Hepatocyte (in vitro differentiated cells): Measurements from ENCODE around the gene PCBP3. TPM values are rescaled to one million over a fixed set of nuclear protein-coding genes. Genes with fewer than 3 reads are reported as not detected.
A peak's percentile ranks its signal among the peaks of the same experiment; 100 is the strongest.

Experiments
- DNase-seq: peaks from one replicate; pipeline ENCODE4 v3.0.0-alpha.2; 2016; ENCODE audit warnings: low spot score
- H2AFZ ChIP-seq: fragments of 200-600 bp; sonication (generic); 2 replicates; pipeline ENCODE4 v1.6.0; 2016; ENCODE audit warnings: antibody characterized with exemption, mild to moderate bottlenecking
- H3K27ac ChIP-seq: fragments of 200-600 bp; sonication (generic); 2 replicates; pipeline ENCODE4 v1.5.1; 2016; ENCODE audit warnings: mild to moderate bottlenecking
- H3K27me3 ChIP-seq: fragments of 200-600 bp; sonication (generic); 2 replicates; pipeline ENCODE4 v1.6.1; 2016
- H3K36me3 ChIP-seq: fragments of 200-600 bp; sonication (generic); replicated peaks from 2 replicates; pipeline ENCODE4 v1.5.1; 2016; ENCODE audit warnings: low read depth; ENCODE audit not compliant: insufficient read depth
- H3K4me1 ChIP-seq: fragments of 200-600 bp; sonication (generic); 2 replicates; pipeline ENCODE4 v1.5.1; 2016; ENCODE audit warnings: mild to moderate bottlenecking, moderate library complexity; ENCODE audit not compliant: insufficient read depth
- H3K4me2 ChIP-seq: fragments of 200-600 bp; sonication (generic); 2 replicates; pipeline ENCODE4 v1.6.0; 2016
- H3K4me3 ChIP-seq: fragments of 200-600 bp; sonication (generic); 2 replicates; pipeline ENCODE4 v1.5.1; 2016; ENCODE audit warnings: mild to moderate bottlenecking
- H3K79me2 ChIP-seq: fragments of 200-600 bp; sonication (generic); 2 replicates; pipeline ENCODE4 v1.6.0; 2017; ENCODE audit warnings: mild to moderate bottlenecking
- H3K9me2 ChIP-seq: fragments of 200-600 bp; sonication (generic); replicated peaks from 2 replicates; pipeline ENCODE4 v1.6.0; 2017; ENCODE audit warnings: mild to moderate bottlenecking; ENCODE audit not compliant: insufficient read depth
- H3K9me3 ChIP-seq: fragments of 200-600 bp; sonication (generic); 2 replicates; pipeline ENCODE4 v1.5.1; 2016; ENCODE audit warnings: low read depth, mild to moderate bottlenecking
- H4K20me1 ChIP-seq: fragments of 200-600 bp; sonication (generic); 2 replicates; pipeline ENCODE4 v1.6.0; 2016; ENCODE audit warnings: mild to moderate bottlenecking; ENCODE audit not compliant: insufficient read depth, poor library complexity, severe bottlenecking
- CTCF ChIP-seq: fragments of 200-600 bp; sonication (generic); IDR thresholded peaks from 2 replicates; pipeline ENCODE4 v1.5.1; 2016; ENCODE audit warnings: antibody characterized with exemption, mild to moderate bottlenecking; ENCODE audit not compliant: poor library complexity
- EZH2 ChIP-seq: fragments of 200-600 bp; sonication (generic); IDR thresholded peaks from 2 replicates; pipeline ENCODE4 v1.6.1; 2016; ENCODE audit warnings: antibody characterized with exemption, mild to moderate bottlenecking, borderline replicate concordance
- EZH2phosphoT487 ChIP-seq: fragments of 200-600 bp; sonication (generic); IDR thresholded peaks from one replicate; pipeline ENCODE4 v1.6.1; 2018; ENCODE audit warnings: antibody characterized with exemption, mild to moderate bottlenecking, low read depth, moderate library complexity; ENCODE audit not compliant: unreplicated experiment, severe bottlenecking
- WGBS: methylation state at CpG from one replicate; pipeline ENCODE4 v1.1.6; 2016; ENCODE audit warnings: low lambda C conversion rate; ENCODE audit errors: missing lambda C conversion rate; 5-methylcytosine and 5-hydroxymethylcytosine counted together
- polyA plus RNA-seq: library from polyadenylated mRNA; unstranded; fragments of >200 nt; fragmentation: Nextera tagmentation; extraction: Ambion mirVana; gene quantifications from 2 replicates; pipeline ENCODE4 v1.2.1, GENCODE V29; 2016
- total RNA-seq: library from RNA; depleted of rRNA; stranded (reverse); fragments of >200 nt; gene quantifications from 2 replicates; pipeline ENCODE4 v1.2.3, GENCODE V29; 2014

The PCBP3 gene
- total and polyA plus RNA-seq, 2 experiments from 2014 or later: 3.1 to 8.8 TPM

DNA sequence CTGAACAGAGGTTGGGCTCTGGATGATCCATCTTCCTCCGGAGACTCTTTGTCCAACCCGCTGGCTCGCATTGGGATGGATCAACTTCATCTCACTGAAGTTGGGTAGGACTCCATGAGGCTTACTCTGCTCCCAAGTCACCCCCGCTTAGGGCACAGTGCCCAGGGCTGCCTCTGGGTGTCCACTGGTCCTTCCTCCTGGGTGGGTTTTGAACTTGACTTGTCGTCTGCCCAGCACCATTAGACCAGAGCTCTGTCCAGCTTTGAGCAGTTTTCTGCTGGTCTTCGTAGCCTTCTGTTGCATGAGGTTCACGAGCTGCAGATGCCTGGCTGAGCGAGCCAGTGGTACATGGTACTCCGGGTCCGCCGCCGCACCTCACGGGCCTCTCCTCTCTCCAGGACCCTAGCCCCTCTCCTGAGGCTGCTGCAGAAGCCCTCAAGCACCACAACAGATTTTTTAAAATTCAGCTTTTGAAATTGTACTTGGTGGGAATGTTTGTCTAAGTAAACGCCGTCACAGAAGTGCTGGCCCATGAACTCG, 304.3 kb downstream of the PCBP3 start:
- H3K4me2 ChIP-seq: no peak overlapping the region
- no peaks in the 10 kb centered on the region for H4K20me1 ChIP-seq
- 95% methylated on average over 16 of the region's 16 CpGs for WGBS
- no peaks in the 10 kb centered on the region for H3K9me3 ChIP-seq
- no peak overlapping the region for H3K4me3 ChIP-seq
- no peak for DNase-seq
- H3K27me3 ChIP-seq: no peaks in the 10 kb centered on the region
- no peak overlapping the region for H3K27ac ChIP-seq
- no peaks in the 10 kb centered on the region for H3K79me2 ChIP-seq
- H3K4me1 ChIP-seq: peaks cover 10% of the 10 kb centered on the region
- H2AFZ ChIP-seq: no peak overlapping the region
- H3K9me2 ChIP-seq: no peaks in the 10 kb centered on the region
- no peaks in the 10 kb centered on the region for H3K36me3 ChIP-seq
- no peak for TF ChIP-seq EZH2phosphoT487
- no peak for TF ChIP-seq CTCF
- TF ChIP-seq EZH2: no peak

DNA sequence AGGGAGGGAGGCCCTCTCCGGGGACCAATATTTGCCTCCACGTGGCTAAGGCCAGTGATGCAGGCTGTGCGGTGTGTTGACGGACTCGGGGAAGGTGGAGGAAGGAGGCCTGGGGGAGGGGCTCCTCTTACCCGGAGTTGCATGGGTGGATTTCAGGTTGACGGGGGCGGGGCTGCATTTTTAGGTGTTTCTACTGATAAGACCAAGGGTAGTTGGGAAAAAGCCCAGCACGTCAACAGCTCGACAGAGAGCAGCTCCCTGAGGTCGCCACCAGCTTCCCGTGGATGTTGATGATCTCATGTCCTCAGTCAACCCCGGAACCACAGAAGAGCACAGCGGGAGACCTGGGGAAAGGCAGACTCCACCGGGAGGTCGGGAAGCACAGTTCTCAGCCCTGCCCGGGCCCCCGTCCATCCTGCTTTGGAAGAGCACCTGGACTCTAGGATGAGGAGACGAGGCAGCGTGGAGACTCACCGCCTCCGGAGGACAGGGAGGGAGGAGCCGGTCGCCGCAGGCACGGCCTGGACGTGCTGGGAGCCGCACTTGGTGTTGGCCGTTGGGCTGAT, 305.1 kb downstream of the PCBP3 start:
- H3K9me2 ChIP-seq: no peaks in the 10 kb centered on the region
- no peaks in the 10 kb centered on the region for H3K36me3 ChIP-seq
- no peaks in the 10 kb centered on the region for H3K27me3 ChIP-seq
- H3K79me2 ChIP-seq: no peaks in the 10 kb centered on the region
- H3K4me1 ChIP-seq: peaks cover 19% of the 10 kb centered on the region
- no peak for DNase-seq
- H2AFZ ChIP-seq: no peak overlapping the region
- no peak overlapping the region for H3K27ac ChIP-seq
- no peak overlapping the region for H3K4me2 ChIP-seq
- TF ChIP-seq CTCF: no peak
- no peak for TF ChIP-seq EZH2
- TF ChIP-seq EZH2phosphoT487: no peak
- no peaks in the 10 kb centered on the region for H3K9me3 ChIP-seq
- no peaks in the 10 kb centered on the region for H4K20me1 ChIP-seq
- WGBS: 69% methylated on average over 28 of the region's 29 CpGs
- H3K4me3 ChIP-seq: no peak overlapping the region

GRCh38 chr21:45949928-45950739, 306.6 kb downstream of the PCBP3 start:
- Histone ChIP-seq H3K79me2 (no peaks in the 10 kb centered on the region), H2AFZ (no peak overlapping the region), H3K9me3 (no peaks in the 10 kb centered on the region), H3K36me3 (no peaks in the 10 kb centered on the region), H4K20me1 (no peaks in the 10 kb centered on the region), H3K27ac (peak overlapping the region; percentile 31), H3K9me2 (no peaks in the 10 kb centered on the region), H3K27me3 (no peaks in the 10 kb centered on the region), H3K4me2 (peak overlapping the region; percentile 53), H3K4me3 (no peak overlapping the region), H3K4me1 (peaks cover 25% of the 10 kb centered on the region)
- no peak for TF ChIP-seq CTCF
- TF ChIP-seq EZH2: no peak
- no peak for TF ChIP-seq EZH2phosphoT487
- DNase-seq: no peak
- 92% methylated on average over 35 of the region's 35 CpGs for WGBS
